Naive thymus-derived CD8-positive, alpha-beta T cell (primary cell): ENCODE measurements around the gene LHFPL6. TPM values are rescaled to one million over a fixed set of nuclear protein-coding genes. Genes with fewer than 3 reads are reported as not detected.

Source experiments
- ATAC-seq, 2 donors: fragments of 150-1000 bp; cut with Tn5 transposase in 1 of 2; sonication (Bioruptor Pico), chemical (Tn5 transposase) in 1 of 2; 1 replicate in 1 of 2; 2 replicates in 1 of 2; pipeline ENCODE4 v1.10.0; 2021; ENCODE audit warnings: mild to moderate bottlenecking in 2 of 2, moderate library complexity in 2 of 2
- POLR2A ChIA-PET: fragments of 350-600 bp; sonication (Branson Sonifier 250); formaldehyde crosslinking; loops from one replicate; lab custom pipeline; 2021; ENCODE audit warnings: antibody characterized with exemption; lab: Charles Lee
- DNase-seq, 10 donors: peaks; one replicate each; pipeline versions ENCODE4 v3.0.0 to v3.0.0-alpha.2; 2020 to 2022
- H3K27ac Mint-ChIP-seq, 10 donors: one replicate each; pipeline ENCODE4 v1.8.0; 2020 to 2022; ENCODE audit warnings: mild to moderate bottlenecking in 10 of 10, mixed read lengths in 10 of 10, moderate library complexity in 4 of 10, inconsistent platforms in 1 of 10
- H3K27me3 Mint-ChIP-seq, 5 donors: one replicate each; pipeline ENCODE4 v1.8.0; 2021 to 2022; ENCODE audit warnings: mixed read lengths in 5 of 5
- H3K36me3 Mint-ChIP-seq, 3 donors: one replicate each; pipeline ENCODE4 v1.8.0; 2020 to 2022; ENCODE audit warnings: mixed read lengths in 3 of 3, mild to moderate bottlenecking in 2 of 3, inconsistent platforms in 1 of 3
- H3K4me1 Mint-ChIP-seq, 4 donors: one replicate each; pipeline ENCODE4 v1.8.0; 2021 to 2022; ENCODE audit warnings: mixed read lengths in 4 of 4
- H3K4me3 Mint-ChIP-seq, 10 donors: one replicate each; pipeline ENCODE4 v1.8.0; 2020 to 2022; ENCODE audit warnings: mild to moderate bottlenecking in 10 of 10, mixed read lengths in 10 of 10, moderate library complexity in 6 of 10, inconsistent platforms in 1 of 10
- H3K9me3 Mint-ChIP-seq, 9 donors: one replicate each; pipeline ENCODE4 v1.8.0; 2020 to 2022; ENCODE audit warnings: mixed read lengths in 9 of 9, mild to moderate bottlenecking in 3 of 9, inconsistent platforms in 1 of 9, moderate library complexity in 1 of 9
- polyA plus RNA-seq, 3 donors: library from polyadenylated mRNA; unstranded; fragments of 300-500 nt; fragmentation: Illumina TruSeq; gene quantifications; one replicate each; pipeline ENCODE4 v1.2.3, GENCODE V29; 2021
- total RNA-seq, 8 experiments: library from RNA in 2 of 8; stranded (reverse) in 2 of 8; gene quantifications; one replicate each; pipeline ENCODE4 v1.2.3 and lab custom pipeline; 2021 to 2026

The LHFPL6 gene
- total and polyA plus RNA-seq, 5 experiments from 2014 or later: not detected

GRCh38 chr13:39462428-39462827 lies 140.6 kb downstream of the LHFPL6 start:
- Mint-ChIP-seq H3K27me3 (peaks cover 4 to 33% (median 10%) of the 10 kb centered on the region in 5 donors), H3K27ac (no peak overlapping the region), H3K36me3 (no peaks in the 10 kb centered on the region), H3K9me3 (peaks cover 0 to under 1% (median 0%) of the 10 kb centered on the region in 9 donors), H3K4me1 (no peaks in the 10 kb centered on the region), H3K4me3 (no peak overlapping the region)
- ATAC-seq: no peak
- POLR2A ChIA-PET: no interaction called here
- no peak for DNase-seq

GRCh38 chr13:39461685-39462266 lies 141.2 kb downstream of the LHFPL6 start:
- ATAC-seq: no peak
- POLR2A ChIA-PET: no interaction called here
- H3K4me3 Mint-ChIP-seq: no peak overlapping the region

GRCh38 chr13:39457274-39457673 lies 145.7 kb downstream of the LHFPL6 start:
- H3K9me3 Mint-ChIP-seq: peaks cover 0 to 8% (median 5%) of the 10 kb centered on the region in 9 donors
- DNase-seq (no peak), ATAC-seq (no peak)
- no peak overlapping the region for H3K27ac Mint-ChIP-seq
- H3K36me3 Mint-ChIP-seq: no peaks in the 10 kb centered on the region
- peaks cover 4 to 29% (median 10%) of the 10 kb centered on the region in 5 donors for H3K27me3 Mint-ChIP-seq
- POLR2A ChIA-PET: no interaction called here
- no peak overlapping the region for H3K4me3 Mint-ChIP-seq
- H3K4me1 Mint-ChIP-seq: peaks cover 0 to 5% (median 0%) of the 10 kb centered on the region in 4 donors

More at GRCh38 chr13:39461685-39462266, 141.2 kb downstream of the LHFPL6 start:
- no peak for DNase-seq
- Mint-ChIP-seq H3K36me3 (no peaks in the 10 kb centered on the region), H3K27me3 (peaks cover 2 to 27% (median 9%) of the 10 kb centered on the region in 5 donors), H3K4me1 (no peaks in the 10 kb centered on the region), H3K27ac (peak overlapping the region in 1 of 10 donors; percentile 56), H3K9me3 (peaks cover 0 to 7% (median 5%) of the 10 kb centered on the region in 9 donors)

- Mint-ChIP-seq H3K27me3 (peaks cover 4 to 20% (median 12%) of the 10 kb centered on the region in 5 donors), H3K9me3 (peaks cover 0 to 8% (median 5%) of the 10 kb centered on the region in 9 donors), H3K27ac (no peak overlapping the region), H3K36me3 (no peaks in the 10 kb centered on the region), H3K4me3 (no peak overlapping the region), H3K4me1 (peaks cover 0 to 20% (median 2%) of the 10 kb centered on the region in 4 donors)
- DNase-seq (no peak), ATAC-seq (no peak)
- POLR2A ChIA-PET: no interaction called here
Measured at GRCh38 chr13:39455521-39456175, 147.3 kb downstream of the LHFPL6 start.

- no peak for ATAC-seq
- Mint-ChIP-seq H3K27me3 (peaks cover 2 to 12% (median 7%) of the 10 kb centered on the region in 5 donors), H3K4me1 (peaks cover 0 to 20% (median 2%) of the 10 kb centered on the region in 4 donors), H3K27ac (no peak overlapping the region), H3K4me3 (no peak overlapping the region), H3K36me3 (no peaks in the 10 kb centered on the region), H3K9me3 (peaks cover 0 to 8% (median 5%) of the 10 kb centered on the region in 9 donors)
- no peak for DNase-seq
- POLR2A ChIA-PET: no interaction called here
Measured at GRCh38 chr13:39452834-39453233, 150.2 kb downstream of the LHFPL6 start.

GRCh38 chr13:39452417-39452816 lies 150.6 kb downstream of the LHFPL6 start:
- Mint-ChIP-seq H3K27me3 (peaks cover 2 to 14% (median 7%) of the 10 kb centered on the region in 5 donors), H3K4me1 (peaks cover 0 to 20% (median 2%) of the 10 kb centered on the region in 4 donors), H3K9me3 (peaks cover 0 to 8% (median 4%) of the 10 kb centered on the region in 9 donors), H3K36me3 (no peaks in the 10 kb centered on the region), H3K4me3 (no peak overlapping the region), H3K27ac (peak overlapping the region in 1 of 10 donors; percentile 7)
- POLR2A ChIA-PET: no interaction called here
- ATAC-seq (no peak), DNase-seq (no peak)

- POLR2A ChIA-PET: no interaction called here
Measured at GRCh38 chr13:39451860-39452301, 151.1 kb downstream of the LHFPL6 start.

GRCh38 chr13:39451301-39451700 lies 151.7 kb downstream of the LHFPL6 start:
- H3K4me3 Mint-ChIP-seq: no peak overlapping the region

More at GRCh38 chr13:39451860-39452301, 151.1 kb downstream of the LHFPL6 start:
- DNase-seq: no peak
- ATAC-seq: no peak
- peaks cover 0 to 4% (median 0%) of the 10 kb centered on the region in 9 donors for H3K9me3 Mint-ChIP-seq
- peak overlapping the region in 1 of 10 donors; percentile 7 for H3K27ac Mint-ChIP-seq
- peaks cover 2 to 16% (median 6%) of the 10 kb centered on the region in 5 donors for H3K27me3 Mint-ChIP-seq
- H3K4me3 Mint-ChIP-seq: peak overlapping the region in 1 of 10 donors; percentile 17
- no peaks in the 10 kb centered on the region for H3K36me3 Mint-ChIP-seq
- peaks cover 0 to 20% (median 2%) of the 10 kb centered on the region in 4 donors for H3K4me1 Mint-ChIP-seq

GRCh38 chr13:39450176-39450575 lies 152.8 kb downstream of the LHFPL6 start:
- Mint-ChIP-seq H3K4me1 (peaks cover 0 to 20% (median 2%) of the 10 kb centered on the region in 4 donors), H3K9me3 (peaks cover 0 to 2% (median 0%) of the 10 kb centered on the region in 9 donors), H3K4me3 (no peak overlapping the region), H3K27ac (no peak overlapping the region), H3K27me3 (peaks cover 3 to 17% (median 10%) of the 10 kb centered on the region in 5 donors), H3K36me3 (no peaks in the 10 kb centered on the region)
- POLR2A ChIA-PET: no interaction called here
- no peak for DNase-seq
- no peak for ATAC-seq

More at GRCh38 chr13:39451301-39451700, 151.7 kb downstream of the LHFPL6 start:
- Mint-ChIP-seq H3K27ac (no peak overlapping the region), H3K4me1 (peaks cover 0 to 20% (median 2%) of the 10 kb centered on the region in 4 donors), H3K36me3 (no peaks in the 10 kb centered on the region), H3K9me3 (peaks cover 0 to 2% (median 0%) of the 10 kb centered on the region in 9 donors), H3K27me3 (peaks cover 3 to 17% (median 7%) of the 10 kb centered on the region in 5 donors)
- POLR2A ChIA-PET: no interaction called here
- DNase-seq (no peak), ATAC-seq (no peak)

- POLR2A ChIA-PET: no interaction called here
- H3K4me3 Mint-ChIP-seq: no peak overlapping the region
- no peaks in the 10 kb centered on the region for H3K36me3 Mint-ChIP-seq
- H3K27ac Mint-ChIP-seq: no peak overlapping the region
- DNase-seq (no peak), ATAC-seq (no peak)
- peaks cover 0 to 20% (median 2%) of the 10 kb centered on the region in 4 donors for H3K4me1 Mint-ChIP-seq
- H3K27me3 Mint-ChIP-seq: peaks cover 2 to 23% (median 18%) of the 10 kb centered on the region in 5 donors
- H3K9me3 Mint-ChIP-seq: no peaks in the 10 kb centered on the region
Measured at GRCh38 chr13:39448834-39449233, 154.2 kb downstream of the LHFPL6 start.

- H3K4me1 Mint-ChIP-seq: peaks cover 0 to 11% (median under 1%) of the 10 kb centered on the region in 4 donors
- POLR2A ChIA-PET: no interaction called here
- H3K27me3 Mint-ChIP-seq: peaks cover 2 to 33% (median 21%) of the 10 kb centered on the region in 5 donors
- H3K9me3 Mint-ChIP-seq: peaks cover 0 to 2% (median 0%) of the 10 kb centered on the region in 9 donors
- no peak for ATAC-seq
- H3K27ac Mint-ChIP-seq: no peak overlapping the region
- no peaks in the 10 kb centered on the region for H3K36me3 Mint-ChIP-seq
- no peak for DNase-seq
- no peak overlapping the region for H3K4me3 Mint-ChIP-seq
Measured at GRCh38 chr13:39446865-39447264, 156.1 kb downstream of the LHFPL6 start.

- Mint-ChIP-seq H3K27me3 (peaks cover 0 to 33% (median 20%) of the 10 kb centered on the region in 5 donors), H3K36me3 (peaks cover 0 to 2% (median 0%) of the 10 kb centered on the region in 3 donors), H3K4me3 (no peak overlapping the region), H3K27ac (no peak overlapping the region), H3K4me1 (no peaks in the 10 kb centered on the region), H3K9me3 (peaks cover 0 to 14% (median 2%) of the 10 kb centered on the region in 9 donors)
- POLR2A ChIA-PET: no interaction called here
- no peak for ATAC-seq
- no peak for DNase-seq
Measured at GRCh38 chr13:39444866-39445265, 158.1 kb downstream of the LHFPL6 start.

GRCh38 chr13:39433651-39434050 lies 169.3 kb downstream of the LHFPL6 start:
- H3K4me3 Mint-ChIP-seq: no peak overlapping the region
- POLR2A ChIA-PET: no interaction called here
- H3K4me1 Mint-ChIP-seq: no peaks in the 10 kb centered on the region
- peaks cover 16 to 50% (median 26%) of the 10 kb centered on the region in 5 donors for H3K27me3 Mint-ChIP-seq
- ATAC-seq (no peak), DNase-seq (no peak)
- H3K36me3 Mint-ChIP-seq: peaks cover 0 to 5% (median 0%) of the 10 kb centered on the region in 3 donors
- no peak overlapping the region for H3K27ac Mint-ChIP-seq
- H3K9me3 Mint-ChIP-seq: peaks cover 0 to 20% (median 8%) of the 10 kb centered on the region in 9 donors
